Measurements from ENCODE around the gene FBXL13. TPM values are rescaled to one million over a fixed set of nuclear protein-coding genes. Genes with fewer than 3 reads are reported as not detected.

FBXL13 gene
- total RNA-seq, 2 experiments from 2014 or later: 1.6 to 2.0 TPM

GRCh38 chr7:102875700-102876295, 198.8 kb downstream of the FBXL13 start:
- H3K4me2 ChIP-seq (ENCODE audit: low read length): no peak overlapping the region
- H2AFZ ChIP-seq (ENCODE audit: low read length): no peak overlapping the region
- H3K9me2 ChIP-seq (ENCODE audit: insufficient read depth, low read length): no peaks in the 10 kb centered on the region
- TF ChIP-seq CTCF (conservative IDR thresholded peaks at IDR 0.05; ENCODE audit: low read length): no peak
- ChIA-PET CTCF (ENCODE audit: unreplicated experiment) (no interaction called here), POLR2A (interaction anchor here (0.8 kb wide), 1 partner anchor 1848 kb away, joined by 4 read pairs; no protein-coding TSS in a partner anchor)
- no peaks in the 10 kb centered on the region for H3K79me2 ChIP-seq (ENCODE audit: insufficient read depth, low read depth, low read length)
- H3K36me3 ChIP-seq (ENCODE audit: insufficient read depth, low read length): no peaks in the 10 kb centered on the region
- intact Hi-C loops (cut with micrococcal nuclease; ENCODE audit: unreplicated experiment): no loop called here
- H3K4me1 ChIP-seq (ENCODE audit: insufficient read depth, low read length, poor library complexity, severe bottlenecking): no peaks in the 10 kb centered on the region
- no peaks in the 10 kb centered on the region for H3K9me3 ChIP-seq (ENCODE audit: low read length)
- H4K20me1 ChIP-seq (ENCODE audit: insufficient read depth, low read length): no peaks in the 10 kb centered on the region
- no peak for DNase-seq (ENCODE audit: low spot score)
- no TSS peak for BruUV-seq (replicated peaks)
- no peak overlapping the region for H3K27ac ChIP-seq (ENCODE audit: low read depth, low read length, poor library complexity, severe bottlenecking)
- H3K4me3 ChIP-seq (ENCODE audit: low read depth, low read length, poor library complexity, severe bottlenecking): no peak overlapping the region

- H3K79me2 ChIP-seq (ENCODE audit: insufficient read depth, low read depth, low read length): no peaks in the 10 kb centered on the region
- H3K4me1 ChIP-seq (ENCODE audit: insufficient read depth, low read length, poor library complexity, severe bottlenecking): no peaks in the 10 kb centered on the region
- CTCF ChIA-PET (ENCODE audit: unreplicated experiment): no interaction called here
- POLR2A ChIA-PET: no interaction called here
- TF ChIP-seq CTCF (conservative IDR thresholded peaks at IDR 0.05; ENCODE audit: low read length): no peak
- H3K4me3 ChIP-seq (ENCODE audit: low read depth, low read length, poor library complexity, severe bottlenecking): no peak overlapping the region
- intact Hi-C loops (cut with micrococcal nuclease; ENCODE audit: unreplicated experiment): no loop called here
- no peak overlapping the region for H2AFZ ChIP-seq (ENCODE audit: low read length)
- no peaks in the 10 kb centered on the region for H4K20me1 ChIP-seq (ENCODE audit: insufficient read depth, low read length)
- BruUV-seq (replicated peaks): no TSS peak
- DNase-seq (ENCODE audit: low spot score): no peak
- H3K9me3 ChIP-seq (ENCODE audit: low read length): no peaks in the 10 kb centered on the region
- no peak overlapping the region for H3K27ac ChIP-seq (ENCODE audit: low read depth, low read length, poor library complexity, severe bottlenecking)
- H3K4me2 ChIP-seq (ENCODE audit: low read length): no peak overlapping the region
- no peaks in the 10 kb centered on the region for H3K36me3 ChIP-seq (ENCODE audit: insufficient read depth, low read length)
- no peaks in the 10 kb centered on the region for H3K9me2 ChIP-seq (ENCODE audit: insufficient read depth, low read length)
These were observed 199.6 kb downstream of the FBXL13 start for GRCh38 chr7:102874966-102875365.

- Histone ChIP-seq H4K20me1 (ENCODE audit: insufficient read depth, low read length) (no peaks in the 10 kb centered on the region), H3K9me3 (ENCODE audit: low read length) (no peaks in the 10 kb centered on the region), H3K4me2 (ENCODE audit: low read length) (no peak overlapping the region), H2AFZ (ENCODE audit: low read length) (no peak overlapping the region), H3K79me2 (ENCODE audit: insufficient read depth, low read depth, low read length) (no peaks in the 10 kb centered on the region), H3K36me3 (ENCODE audit: insufficient read depth, low read length) (no peaks in the 10 kb centered on the region), H3K4me3 (ENCODE audit: low read depth, low read length, poor library complexity, severe bottlenecking) (no peak overlapping the region), H3K9me2 (ENCODE audit: insufficient read depth, low read length) (no peaks in the 10 kb centered on the region), H3K4me1 (ENCODE audit: insufficient read depth, low read length, poor library complexity, severe bottlenecking) (no peaks in the 10 kb centered on the region), H3K27ac (ENCODE audit: low read depth, low read length, poor library complexity, severe bottlenecking) (no peak overlapping the region)
- BruUV-seq (replicated peaks): no TSS peak
- TF ChIP-seq EZH2phosphoT487 (IDR thresholded peaks at IDR 0.05; ENCODE audit: borderline replicate concordance, low read depth, low read length) (no peak), CTCF (conservative IDR thresholded peaks at IDR 0.05; ENCODE audit: low read length) (no peak)
- CTCF ChIA-PET (ENCODE audit: unreplicated experiment): no interaction called here
- POLR2A ChIA-PET: no interaction called here
- DNase-seq (ENCODE audit: low spot score): no peak
- intact Hi-C loops (cut with micrococcal nuclease; ENCODE audit: unreplicated experiment): no loop called here
These were observed 200.3 kb downstream of the FBXL13 start for GRCh38 chr7:102874166-102874829.

Measured in OCI-LY7 (cell line).